Activated CD8-positive, alpha-beta T cell treated with anti-CD3 and anti-CD28 coated beads, Interleukin-2, amount 10 ng/mL, durations not matched to agents 7 days and 5 days (primary cell): ENCODE results near the gene NAPG. TPM values are rescaled to one million over a fixed set of nuclear protein-coding genes. Genes with fewer than 3 reads are reported as not detected.
"Not testable (repeated sequence)": the region's sequence is repeated elsewhere in the genome, so short reads cannot be mapped to it uniquely, and the experiment has no call there.

Experiments used
- ATAC-seq: fragments of 150-1000 bp; cut with Tn5 transposase; one replicate; pipeline ENCODE4 v1.10.0; 2021; ENCODE audit warnings: moderate library complexity
- CTCF ChIA-PET: fragments of 350-600 bp; sonication (Branson Sonifier 250); formaldehyde crosslinking; loops from one replicate; lab custom pipeline; 2021; ENCODE audit warnings: antibody characterized with exemption; lab: Charles Lee
- POLR2A ChIA-PET: fragments of 350-600 bp; sonication (Branson Sonifier 250); formaldehyde crosslinking; loops from one replicate; lab custom pipeline; 2021; ENCODE audit warnings: antibody characterized with exemption; lab: Charles Lee
- DNase-seq: peaks from one replicate; pipeline ENCODE4 v3.0.0-alpha.2; 2020
- H3K27ac Mint-ChIP-seq: one replicate; pipeline ENCODE4 v1.8.0; 2021; ENCODE audit warnings: mild to moderate bottlenecking, mixed read lengths
- H3K27me3 Mint-ChIP-seq: one replicate; pipeline ENCODE4 v1.8.0; 2021; ENCODE audit warnings: low read depth, mixed read lengths
- H3K36me3 Mint-ChIP-seq: one replicate; pipeline ENCODE4 v1.8.0; 2021; ENCODE audit warnings: low read depth, mixed read lengths
- H3K4me1 Mint-ChIP-seq: one replicate; pipeline ENCODE4 v1.8.0; 2021; ENCODE audit warnings: low read depth, mixed read lengths
- H3K4me3 Mint-ChIP-seq: one replicate; pipeline ENCODE4 v1.8.0; 2021; ENCODE audit warnings: mild to moderate bottlenecking, mixed read lengths
- H3K9me3 Mint-ChIP-seq: one replicate; pipeline ENCODE4 v1.8.0; 2022; ENCODE audit warnings: mixed read lengths; ENCODE audit not compliant: insufficient read depth
- total RNA-seq, 2 experiments: library from RNA; stranded (reverse); gene quantifications; one replicate each; pipeline ENCODE4 v1.2.3, GENCODE V29; 2021

Gene NAPG
- total RNA-seq, 2 experiments from 2014 or later, result 31.1 to 31.5 TPM

DNA sequence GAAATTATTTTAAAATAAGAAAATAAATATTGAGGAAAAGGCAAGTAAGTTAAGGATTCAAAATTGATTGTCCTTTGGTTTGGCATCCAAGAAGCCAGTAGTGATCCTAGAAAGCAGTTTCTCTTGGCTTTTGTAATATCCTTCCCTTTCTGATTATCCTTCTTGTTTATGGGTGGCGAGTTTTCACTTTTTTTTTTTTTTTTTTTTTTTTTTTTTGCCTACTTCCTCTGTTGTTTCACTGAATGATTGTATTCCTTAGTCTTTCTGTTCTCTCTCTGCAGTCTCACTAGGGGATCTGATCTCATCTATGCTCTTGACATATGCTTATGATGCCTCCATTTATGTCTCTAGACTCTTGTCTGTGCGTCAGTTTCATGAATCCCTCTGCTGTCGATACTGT lies 4.2 kb downstream of the NAPG start:
- ATAC-seq, result no peak
- Mint-ChIP-seq H3K27me3 (no peaks in the 10 kb centered on the region), H3K4me1 (peaks cover 42% of the 10 kb centered on the region), H3K27ac (peak overlapping the region; percentile 11), H3K36me3 (peaks cover 23% of the 10 kb centered on the region), H3K9me3 (no peaks in the 10 kb centered on the region), H3K4me3 (no peak overlapping the region)
- ChIA-PET POLR2A (no interaction called here), CTCF (no interaction called here)
- DNase-seq, result no peak

- no peak for DNase-seq
- CTCF ChIA-PET, result interaction anchor here (1.0 to 1.2 kb wide), 2 partner anchors 9 to 14 kb away, joined by 3 read pairs; no protein-coding TSS in a partner anchor
Observed at GRCh38 chr18:10530852-10531251, 5.0 kb downstream of the NAPG start.

GRCh38 chr18:10533111-10533510 lies 7.3 kb downstream of the NAPG start:
- POLR2A ChIA-PET, result no interaction called here

More at GRCh38 chr18:10530852-10531251, 5.0 kb downstream of the NAPG start:
- POLR2A ChIA-PET, result no interaction called here
- peaks cover 36% of the 10 kb centered on the region for H3K4me1 Mint-ChIP-seq
- no peaks in the 10 kb centered on the region for H3K27me3 Mint-ChIP-seq
- ATAC-seq, result no peak
- no peaks in the 10 kb centered on the region for H3K9me3 Mint-ChIP-seq
- H3K4me3 Mint-ChIP-seq, result no peak overlapping the region
- peaks cover 24% of the 10 kb centered on the region for H3K36me3 Mint-ChIP-seq
- H3K27ac Mint-ChIP-seq, result peak overlapping the region; percentile 20

DNA sequence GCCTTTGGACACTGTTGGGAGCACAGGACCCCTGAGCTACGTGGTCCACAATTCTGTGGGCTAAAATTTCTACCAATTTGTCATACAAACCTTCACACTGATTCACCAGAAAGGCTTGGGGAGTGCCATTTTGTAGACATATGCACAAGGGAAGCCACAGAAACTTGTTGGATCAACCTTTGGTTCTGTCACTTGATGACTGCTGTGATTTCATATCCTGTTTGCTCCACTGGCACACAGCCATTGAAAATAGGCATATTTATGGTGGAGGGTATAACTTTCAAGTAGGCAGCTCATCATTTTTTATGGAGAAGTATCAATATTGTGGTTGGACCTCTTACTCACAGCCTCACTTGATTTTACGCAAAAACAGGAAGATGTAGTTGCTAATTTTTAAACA lies 10.5 kb downstream of the NAPG start:
- no peak overlapping the region for H3K27ac Mint-ChIP-seq
- peaks cover 8% of the 10 kb centered on the region for H3K4me1 Mint-ChIP-seq
- ChIA-PET CTCF (no interaction called here), POLR2A (no interaction called here)
- peaks cover 37% of the 10 kb centered on the region for H3K36me3 Mint-ChIP-seq
- no peaks in the 10 kb centered on the region for H3K27me3 Mint-ChIP-seq
- H3K9me3 Mint-ChIP-seq, result no peaks in the 10 kb centered on the region
- H3K4me3 Mint-ChIP-seq, result no peak overlapping the region
- ATAC-seq, result no peak
- DNase-seq, result no peak

More at GRCh38 chr18:10533111-10533510, 7.3 kb downstream of the NAPG start:
- Mint-ChIP-seq H3K27me3 (no peaks in the 10 kb centered on the region), H3K4me3 (no peak overlapping the region), H3K4me1 (peaks cover 35% of the 10 kb centered on the region), H3K9me3 (no peaks in the 10 kb centered on the region), H3K36me3 (peaks cover 23% of the 10 kb centered on the region), H3K27ac (no peak overlapping the region)
- DNase-seq (no peak), ATAC-seq (no peak)
- CTCF ChIA-PET, result no interaction called here

DNA sequence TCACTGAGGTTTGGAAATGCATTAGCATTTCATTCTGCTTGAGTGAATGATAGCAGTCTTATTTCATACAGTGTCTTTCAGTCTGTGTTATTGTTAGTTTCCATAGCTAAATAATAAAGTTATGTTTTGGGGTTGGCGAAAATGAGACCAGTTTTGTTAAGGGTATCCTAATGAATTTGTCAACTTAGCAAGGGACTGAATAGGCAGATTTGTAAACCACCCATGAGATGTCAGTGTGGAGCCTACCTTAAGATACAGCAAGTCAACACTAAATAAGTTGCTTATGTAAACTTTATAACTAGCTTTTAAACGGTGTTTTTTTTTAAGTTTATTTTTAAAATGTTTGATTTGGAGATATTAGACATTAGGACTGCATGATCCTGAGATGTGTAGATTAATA lies 11.9 kb downstream of the NAPG start:
- Mint-ChIP-seq H3K9me3 (no peaks in the 10 kb centered on the region), H3K27ac (no peak overlapping the region), H3K27me3 (no peaks in the 10 kb centered on the region), H3K4me1 (peaks cover 8% of the 10 kb centered on the region), H3K36me3 (peaks cover 43% of the 10 kb centered on the region), H3K4me3 (no peak overlapping the region)
- ATAC-seq (no peak), DNase-seq (no peak)
- POLR2A ChIA-PET, result no interaction called here
- CTCF ChIA-PET, result interaction anchor here (0.8 to 0.9 kb wide), 2 partner anchors 9 to 47 kb away, joined by 3 to 4 read pairs; no protein-coding TSS in a partner anchor

DNA sequence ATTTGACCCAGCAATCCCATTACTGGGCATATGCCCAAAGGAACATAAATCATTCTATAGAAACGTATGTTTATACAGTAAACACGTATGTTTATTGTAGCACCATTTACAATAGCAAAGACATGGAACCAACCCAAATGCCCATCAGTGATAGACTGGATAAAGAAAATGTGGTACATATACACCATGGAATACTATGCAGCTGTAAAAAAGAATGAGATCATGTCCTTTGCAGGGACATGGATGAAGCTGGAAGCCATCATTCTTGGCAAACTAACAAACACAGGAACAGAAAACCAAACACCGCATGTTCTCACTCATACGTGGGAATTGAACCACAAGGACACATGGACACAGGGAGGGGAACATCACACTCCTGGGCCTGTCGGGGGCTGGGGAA lies 13.3 kb downstream of the NAPG start:
- H3K9me3 Mint-ChIP-seq, H3K4me3 Mint-ChIP-seq, DNase-seq, H3K27ac Mint-ChIP-seq, H3K27me3 Mint-ChIP-seq, POLR2A ChIA-PET, ATAC-seq: not testable (repeated sequence)
- CTCF ChIA-PET, result interaction anchor here (0.7 kb wide), 1 partner anchor 21 kb away, joined by 3 read pairs; no protein-coding TSS in a partner anchor
- H3K36me3 Mint-ChIP-seq, result peaks cover 44% of the 10 kb centered on the region
- peaks cover 12% of the 10 kb centered on the region for H3K4me1 Mint-ChIP-seq

DNA sequence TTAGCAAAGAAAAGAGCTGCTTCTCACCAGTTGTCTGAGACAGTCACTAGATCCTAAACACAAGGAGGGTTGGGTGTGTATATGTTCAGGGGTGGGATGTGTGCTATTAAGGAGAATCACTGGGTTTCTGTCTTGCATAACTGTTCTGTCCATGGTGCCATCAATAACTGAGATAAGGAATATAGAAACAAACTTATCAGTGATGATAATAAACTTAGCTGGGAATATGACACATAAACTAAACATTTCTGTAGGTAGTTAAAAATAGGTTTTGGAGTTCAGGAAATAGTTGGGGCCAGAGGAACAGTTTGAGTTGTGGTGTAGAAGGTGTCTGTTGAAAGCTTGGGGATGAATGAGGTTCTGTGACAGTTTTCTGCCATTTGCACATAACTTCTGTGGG lies 17.4 kb downstream of the NAPG start:
- ChIA-PET POLR2A (no interaction called here), CTCF (interaction anchor here (3.4 kb wide), 1 partner anchor 17 kb away, joined by 13 read pairs; no protein-coding TSS in a partner anchor)
- peaks cover 47% of the 10 kb centered on the region for H3K36me3 Mint-ChIP-seq
- H3K9me3 Mint-ChIP-seq, result no peaks in the 10 kb centered on the region
- peak overlapping the region; percentile 5 for H3K27ac Mint-ChIP-seq
- H3K27me3 Mint-ChIP-seq, result no peaks in the 10 kb centered on the region
- peaks cover 4% of the 10 kb centered on the region for H3K4me1 Mint-ChIP-seq
- no peak overlapping the region for H3K4me3 Mint-ChIP-seq
- no peak for DNase-seq
- no peak for ATAC-seq

DNA sequence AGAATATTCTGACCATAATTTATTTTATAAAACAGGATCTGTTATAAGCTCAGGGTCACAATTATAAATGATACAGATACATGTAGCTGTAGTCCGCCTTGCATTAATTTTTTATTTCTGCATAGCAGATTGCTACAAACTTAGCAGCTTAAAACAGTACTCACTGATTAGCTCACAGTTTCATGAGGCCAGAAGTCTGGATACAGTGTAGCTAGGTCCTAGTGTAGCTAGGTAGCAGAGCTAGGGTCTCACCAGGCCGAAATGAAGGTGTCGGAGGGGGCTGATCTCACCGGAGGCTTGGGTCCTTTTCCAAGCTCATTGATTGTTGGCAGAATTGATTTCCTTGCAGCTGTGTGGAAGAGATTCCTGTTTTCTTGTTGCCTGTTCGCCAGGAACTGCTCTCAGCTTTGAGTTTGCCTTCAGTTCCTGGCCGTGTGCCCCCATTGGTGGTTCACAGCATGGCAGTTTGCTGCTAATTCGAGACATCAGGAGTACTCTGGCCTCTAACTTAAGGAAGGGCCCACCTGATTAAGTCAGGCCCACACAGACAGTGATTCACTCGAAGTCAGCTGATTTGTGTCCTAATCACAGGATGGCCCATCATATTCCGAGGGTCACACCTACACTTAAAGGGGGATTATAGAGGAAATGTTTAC lies 18.4 kb downstream of the NAPG start:
- peaks cover 4% of the 10 kb centered on the region for H3K4me1 Mint-ChIP-seq
- H3K27me3 Mint-ChIP-seq, result no peaks in the 10 kb centered on the region
- DNase-seq (no peak), ATAC-seq (no peak)
- no peaks in the 10 kb centered on the region for H3K9me3 Mint-ChIP-seq
- no peak overlapping the region for H3K27ac Mint-ChIP-seq
- ChIA-PET POLR2A (no interaction called here), CTCF (interaction anchor here (0.9 to 3.4 kb wide), 3 partner anchors 13 to 572 kb away, joined by 3 to 13 read pairs (median 3); no protein-coding TSS in a partner anchor)
- peaks cover 48% of the 10 kb centered on the region for H3K36me3 Mint-ChIP-seq
- no peak overlapping the region for H3K4me3 Mint-ChIP-seq

GRCh38 chr18:10546557-10547300 lies 20.9 kb downstream of the NAPG start:
- Mint-ChIP-seq H3K4me3 (no peak overlapping the region), H3K36me3 (peaks cover 45% of the 10 kb centered on the region)
- CTCF ChIA-PET, result interaction anchor here (0.7 to 3.4 kb wide), 4 partner anchors 9 to 13 kb away, joined by 3 to 13 read pairs (median 6); no protein-coding TSS in a partner anchor

DNA sequence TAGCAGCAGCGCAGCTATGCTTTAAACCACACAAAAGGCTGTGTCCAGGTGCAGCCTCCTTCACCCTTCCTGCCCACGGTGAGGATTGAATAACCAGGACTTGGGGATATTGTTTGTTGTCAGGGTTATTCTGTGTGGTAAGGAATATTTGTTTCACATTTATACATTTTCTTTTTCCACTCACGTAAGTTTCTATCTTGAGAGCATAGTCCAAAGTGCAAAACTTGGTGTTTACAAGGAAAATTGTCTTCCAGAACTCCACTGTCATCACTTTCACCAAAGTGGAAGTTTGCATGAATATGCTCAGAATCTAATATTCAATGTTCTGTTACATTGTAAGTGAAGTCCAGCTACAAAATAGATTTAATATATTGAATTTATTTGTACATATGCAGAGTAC lies 26.4 kb downstream of the NAPG start:
- Mint-ChIP-seq H3K27me3 (no peaks in the 10 kb centered on the region), H3K9me3 (no peaks in the 10 kb centered on the region), H3K4me3 (no peak overlapping the region), H3K4me1 (no peaks in the 10 kb centered on the region), H3K36me3 (peaks cover 68% of the 10 kb centered on the region), H3K27ac (no peak overlapping the region)
- POLR2A ChIA-PET, result no interaction called here
- CTCF ChIA-PET, result interaction anchor here (1.9 kb wide), 1 partner anchor 8 kb away, joined by 17 read pairs; no protein-coding TSS in a partner anchor
- ATAC-seq, result no peak
- no peak for DNase-seq

More at GRCh38 chr18:10546557-10547300, 20.9 kb downstream of the NAPG start:
- no peak for DNase-seq
- no peak for ATAC-seq
- POLR2A ChIA-PET, result interaction anchor here (0.6 kb wide), 1 partner anchor 583 kb away, joined by 3 read pairs; no protein-coding TSS in a partner anchor
- H3K27ac Mint-ChIP-seq, result no peak overlapping the region
- no peaks in the 10 kb centered on the region for H3K27me3 Mint-ChIP-seq
- peaks cover 4% of the 10 kb centered on the region for H3K4me1 Mint-ChIP-seq
- H3K9me3 Mint-ChIP-seq, result no peaks in the 10 kb centered on the region

GRCh38 chr18:10556251-10556650 lies 30.4 kb downstream of the NAPG start:
- H3K27me3 Mint-ChIP-seq, DNase-seq, CTCF ChIA-PET, POLR2A ChIA-PET, H3K4me1 Mint-ChIP-seq, ATAC-seq, H3K9me3 Mint-ChIP-seq, H3K4me3 Mint-ChIP-seq, H3K27ac Mint-ChIP-seq: not testable (repeated sequence)
- peaks cover 44% of the 10 kb centered on the region for H3K36me3 Mint-ChIP-seq
